GM10248 (cell line): ENCODE results near the gene KLB.

Experiments used
- CTCF ChIA-PET: fragments of 300-600 bp; sonication (Branson Sonifier 250); formaldehyde crosslinking; extraction: SDS; loops from one replicate; lab custom pipeline; 2021; ENCODE audit warnings: antibody characterized with exemption; lab: Yijun Ruan, JAX
- POLR2A ChIA-PET: fragments of 350-650 bp; sonication (Branson Sonifier 250); formaldehyde crosslinking; extraction: SDS; loops from one replicate; lab custom pipeline; 2020; ENCODE audit warnings: antibody characterized with exemption; lab: Yijun Ruan, JAX
- DNase-seq: peaks from one replicate; pipeline ENCODE4 v3.0.0; 2012; ENCODE audit errors: extremely low spot score
- TF ChIP-seq, protein P1 (sequence below): IDR thresholded peaks from 2 replicates; pipeline ENCODE4 v1.5.1; 2012; ENCODE audit warnings: mild to moderate bottlenecking, low read depth; ENCODE audit errors: extremely low read depth, missing control alignments, control extremely low read depth

Gene KLB

DNA sequence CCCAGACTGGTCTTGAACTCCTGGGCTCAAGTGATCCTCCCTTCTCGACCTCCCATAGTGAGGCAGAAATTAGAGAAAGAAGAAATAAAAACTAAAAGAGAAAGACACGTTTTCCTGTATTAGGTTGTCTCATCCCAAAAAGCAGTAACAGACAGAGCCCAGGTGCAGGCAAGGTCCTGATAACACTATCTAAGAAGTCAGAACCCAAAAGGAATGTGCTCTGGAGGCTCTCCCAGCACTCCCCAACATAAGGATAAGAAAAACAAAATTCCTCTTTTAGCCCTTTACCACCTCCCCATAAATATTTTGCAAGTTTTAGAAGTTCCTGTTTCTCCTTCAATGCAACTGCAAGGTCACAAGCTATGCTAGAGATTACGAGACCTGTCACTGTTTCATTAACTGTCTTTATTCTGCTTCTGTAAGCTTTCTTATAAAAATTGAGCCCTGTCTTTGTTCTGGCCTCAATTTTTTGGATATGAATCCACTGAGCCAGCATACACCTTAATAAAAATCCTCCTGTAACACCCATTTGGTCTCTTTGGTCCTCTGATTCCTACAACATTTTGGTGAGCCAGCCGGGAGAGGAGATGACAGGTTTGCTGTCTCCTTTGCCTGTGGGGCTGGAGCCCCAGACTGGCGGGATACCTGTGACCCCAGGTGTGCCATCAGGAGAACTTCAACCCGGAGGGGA, 78.0 kb downstream of the KLB start:
- TF ChIP-seq, protein P1, sequence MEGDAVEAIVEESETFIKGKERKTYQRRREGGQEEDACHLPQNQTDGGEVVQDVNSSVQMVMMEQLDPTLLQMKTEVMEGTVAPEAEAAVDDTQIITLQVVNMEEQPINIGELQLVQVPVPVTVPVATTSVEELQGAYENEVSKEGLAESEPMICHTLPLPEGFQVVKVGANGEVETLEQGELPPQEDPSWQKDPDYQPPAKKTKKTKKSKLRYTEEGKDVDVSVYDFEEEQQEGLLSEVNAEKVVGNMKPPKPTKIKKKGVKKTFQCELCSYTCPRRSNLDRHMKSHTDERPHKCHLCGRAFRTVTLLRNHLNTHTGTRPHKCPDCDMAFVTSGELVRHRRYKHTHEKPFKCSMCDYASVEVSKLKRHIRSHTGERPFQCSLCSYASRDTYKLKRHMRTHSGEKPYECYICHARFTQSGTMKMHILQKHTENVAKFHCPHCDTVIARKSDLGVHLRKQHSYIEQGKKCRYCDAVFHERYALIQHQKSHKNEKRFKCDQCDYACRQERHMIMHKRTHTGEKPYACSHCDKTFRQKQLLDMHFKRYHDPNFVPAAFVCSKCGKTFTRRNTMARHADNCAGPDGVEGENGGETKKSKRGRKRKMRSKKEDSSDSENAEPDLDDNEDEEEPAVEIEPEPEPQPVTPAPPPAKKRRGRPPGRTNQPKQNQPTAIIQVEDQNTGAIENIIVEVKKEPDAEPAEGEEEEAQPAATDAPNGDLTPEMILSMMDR = no peak
- POLR2A ChIA-PET = no interaction called here
- DNase-seq = no peak
- CTCF ChIA-PET = interaction anchor here (0.8 kb wide), 1 partner anchor 16 kb away, joined by 3 read pairs; no protein-coding TSS in a partner anchor

DNA sequence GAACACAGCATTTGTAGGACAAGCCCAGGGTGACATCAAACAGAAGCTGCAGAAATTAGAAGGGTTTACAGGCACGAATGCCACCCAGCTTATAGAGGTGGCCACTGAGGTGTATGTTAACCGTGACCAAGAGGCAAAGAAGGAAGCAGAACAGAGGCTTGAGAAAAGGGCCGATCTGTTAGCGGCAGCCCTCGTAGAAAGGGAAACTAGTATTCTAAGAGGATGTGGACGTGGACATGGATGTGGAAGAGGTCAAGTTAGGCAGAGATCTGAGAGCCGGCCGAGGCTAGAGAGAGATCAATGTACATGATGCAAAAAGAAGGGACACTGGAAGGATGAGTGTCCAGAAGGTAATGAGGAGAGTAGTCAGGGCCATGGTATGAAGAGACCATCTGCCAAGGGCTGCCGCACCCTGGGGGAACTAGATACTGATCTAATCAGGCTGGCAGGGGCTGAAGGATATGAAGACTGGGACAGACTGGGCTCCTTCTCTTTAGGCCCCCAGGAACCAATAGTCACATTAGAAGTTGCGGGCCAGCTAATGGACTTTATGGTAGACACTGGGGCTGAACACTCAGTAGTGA, 79.6 kb downstream of the KLB start:
- CTCF ChIA-PET = no interaction called here
- POLR2A ChIA-PET = no interaction called here

DNA sequence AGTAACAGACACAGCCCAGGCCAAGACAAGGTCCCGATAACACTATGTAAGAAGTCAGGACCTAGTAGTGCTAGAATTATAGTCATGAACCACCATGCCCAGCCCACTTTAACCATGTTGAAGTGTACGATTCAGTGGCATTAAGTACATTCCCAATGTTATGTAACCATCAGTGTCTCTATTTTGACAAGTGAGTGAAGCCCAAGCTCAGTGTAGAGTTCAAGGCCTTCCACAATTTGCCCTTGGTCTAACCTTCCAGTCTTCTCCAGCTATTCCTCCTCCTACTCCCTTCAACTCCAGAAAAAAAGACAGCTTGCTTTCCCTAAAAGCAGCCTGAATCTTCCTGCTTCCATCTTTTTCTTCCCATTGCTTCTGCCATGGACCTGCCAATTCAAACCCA, 83.6 kb downstream of the KLB start:
- ChIA-PET POLR2A (no interaction called here), CTCF (interaction anchor here (2.2 kb wide), 1 partner anchor 21 kb away, joined by 6 read pairs; no protein-coding TSS in a partner anchor)
- no peak for DNase-seq
- TF ChIP-seq, protein P1 = no peak

More for the DNA sequence above, 79.6 kb downstream of the KLB start:
- no peak for DNase-seq
- TF ChIP-seq, protein P1 = no peak

DNA sequence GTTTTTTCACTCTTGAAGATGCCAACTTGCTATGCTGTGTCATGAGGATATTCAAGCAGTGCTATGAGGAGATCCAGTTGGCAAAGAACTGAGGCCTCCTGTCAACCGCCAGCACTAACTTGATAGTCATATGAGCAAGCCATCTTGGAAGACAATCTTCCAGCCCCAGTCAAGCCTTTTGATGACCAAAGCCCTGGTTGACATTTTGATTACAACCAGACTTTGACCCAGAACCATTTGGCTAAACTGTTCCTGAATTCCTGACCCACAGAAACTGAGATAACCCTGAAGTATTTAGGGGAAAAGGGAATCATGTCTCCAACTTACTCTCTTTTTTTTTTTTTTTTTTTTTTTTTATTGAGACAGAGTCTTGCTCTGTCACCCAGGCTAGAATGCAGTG, 87.6 kb downstream of the KLB start:
- ChIA-PET CTCF (no interaction called here), POLR2A (no interaction called here)
- TF ChIP-seq, protein P1 = no peak
- no peak for DNase-seq

DNA sequence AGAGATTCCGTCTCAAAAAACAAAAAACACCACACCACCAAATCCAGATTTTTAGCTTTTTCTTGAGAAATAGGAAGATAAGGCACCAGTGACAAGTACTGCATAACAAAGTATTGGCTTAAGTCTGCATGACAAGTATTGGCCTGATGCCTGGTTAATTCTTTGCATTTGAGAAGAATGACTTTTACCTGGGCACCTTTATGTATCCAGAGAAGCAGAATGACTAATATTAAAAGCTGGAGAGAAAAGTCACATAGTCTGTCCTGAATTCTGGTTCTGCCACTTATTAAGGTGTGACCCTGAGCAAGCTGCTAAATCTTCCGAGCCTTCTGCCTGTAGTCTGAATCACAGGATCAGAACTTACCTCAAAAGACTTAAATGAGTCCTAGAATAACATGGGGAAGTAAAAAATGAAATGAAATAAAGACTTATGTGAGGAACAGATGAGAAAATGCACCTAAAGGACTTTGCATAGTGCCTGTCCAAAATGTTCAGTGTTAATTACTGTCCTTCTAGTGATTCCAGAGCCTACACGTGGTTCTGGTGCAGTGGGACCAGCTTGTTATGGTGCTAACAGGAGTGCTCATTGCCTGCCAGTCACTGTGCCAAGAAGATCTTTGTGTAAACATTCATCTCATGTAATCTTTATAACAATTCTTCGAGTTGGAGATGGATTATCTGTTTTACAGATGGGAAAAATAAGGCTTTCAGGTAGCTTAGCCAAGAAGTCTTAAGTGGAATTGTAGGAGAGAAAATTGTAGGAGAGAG, 88.9 kb downstream of the KLB start:
- POLR2A ChIA-PET = interaction anchor here (0.7 kb wide), 1 partner anchor 8 kb away, joined by 4 read pairs; no protein-coding TSS in a partner anchor
- TF ChIP-seq, protein P1 = no peak
- CTCF ChIA-PET = interaction anchor here (0.7 to 2.7 kb wide), 3 partner anchors 13 to 21 kb away, joined by 3 to 6 read pairs (median 3); no protein-coding TSS in a partner anchor
- no peak for DNase-seq
